NCI-H1930 (cell line): ENCODE results near the gene FGF22.
"Not testable (repeated sequence)": the region's sequence is repeated elsewhere in the genome, so short reads cannot be mapped to it uniquely, and the experiment has no call there.

Source experiments
- DNase-seq, 2 experiments: peaks; one replicate each; lab custom pipeline; 2025; lab: John Stamatoyannopoulos, UW

Gene FGF22

DNA sequence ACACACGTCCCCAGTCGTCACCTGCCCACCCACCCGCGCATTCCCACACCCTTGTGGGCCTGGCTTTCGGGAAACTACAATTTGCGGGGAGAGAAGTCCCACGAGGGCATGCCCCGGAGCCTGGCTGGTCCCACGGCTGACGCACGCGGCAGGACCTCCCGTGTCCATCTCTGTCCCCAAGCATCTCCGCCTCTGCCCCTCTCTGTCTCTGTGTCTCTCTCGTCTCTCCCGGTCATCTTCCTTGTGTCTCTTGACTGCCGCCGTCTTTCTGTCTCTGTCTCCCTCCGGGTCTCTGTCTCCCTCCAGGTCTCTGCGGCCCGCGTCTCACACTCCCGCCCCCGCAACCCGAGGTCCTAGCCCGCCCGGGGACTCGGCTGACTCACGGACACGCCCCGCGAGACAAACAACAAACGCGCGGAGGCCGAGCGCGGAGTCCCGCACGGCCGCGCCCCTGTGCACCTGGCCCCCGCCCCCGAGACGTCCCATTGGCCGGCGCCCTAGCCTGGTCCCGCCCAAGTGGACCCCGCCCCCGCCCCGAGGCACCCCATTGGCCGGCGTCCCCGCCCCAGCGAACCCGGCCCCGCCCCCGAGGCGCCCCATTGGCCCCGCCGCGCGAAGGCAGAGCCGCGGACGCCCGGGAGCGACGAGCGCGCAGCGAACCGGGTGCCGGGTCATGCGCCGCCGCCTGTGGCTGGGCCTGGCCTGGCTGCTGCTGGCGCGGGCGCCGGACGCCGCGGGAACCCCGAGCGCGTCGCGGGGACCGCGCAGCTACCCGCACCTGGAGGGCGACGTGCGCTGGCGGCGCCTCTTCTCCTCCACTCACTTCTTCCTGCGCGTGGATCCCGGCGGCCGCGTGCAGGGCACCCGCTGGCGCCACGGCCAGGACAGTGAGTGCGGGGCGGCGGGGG is at the start of gene FGF22:
TSS of gene FGF22 (plus strand) at position 627 of the 908 bp plus-strand sequence. CDS start at position 674, 47 bp downstream.
- DNase-seq: peak; percentile 75 to 84

DNA sequence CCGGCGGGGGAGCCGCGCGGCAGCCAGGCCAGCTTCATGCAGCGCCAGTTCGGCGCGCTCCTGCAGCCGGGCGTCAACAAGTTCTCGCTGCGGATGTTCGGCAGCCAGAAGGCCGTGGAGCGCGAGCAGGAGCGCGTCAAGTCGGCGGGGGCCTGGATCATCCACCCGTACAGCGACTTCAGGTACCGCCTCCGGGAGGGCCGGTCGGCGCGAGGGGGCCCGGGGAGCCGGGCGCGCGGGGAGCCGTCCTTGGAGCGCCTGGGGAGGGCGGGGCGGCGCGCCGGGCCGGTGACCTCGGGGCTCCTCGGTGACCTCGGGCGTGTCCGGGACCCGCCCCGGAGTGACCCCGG is 49.3 kb upstream of the FGF22 start:
- DNase-seq: no peak

DNA sequence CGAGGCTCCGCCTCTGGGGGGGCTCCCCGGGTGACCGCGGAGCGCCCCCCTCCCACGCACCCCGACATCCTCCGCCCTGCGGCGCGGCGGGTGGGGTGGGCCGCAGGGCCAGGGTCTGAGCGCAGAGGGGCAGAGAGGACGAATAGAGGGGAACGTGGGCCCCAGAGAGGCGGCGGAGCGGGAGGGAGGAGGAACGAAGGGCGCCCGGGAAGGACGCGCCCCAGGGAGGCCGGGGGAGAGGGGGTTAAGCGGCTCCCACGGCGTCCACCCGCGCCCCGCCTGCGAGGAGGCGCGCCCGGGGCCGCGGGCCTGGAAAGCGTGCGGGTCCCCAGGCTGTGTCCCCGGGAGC is 49.0 kb upstream of the FGF22 start:
- DNase-seq: no peak

DNA sequence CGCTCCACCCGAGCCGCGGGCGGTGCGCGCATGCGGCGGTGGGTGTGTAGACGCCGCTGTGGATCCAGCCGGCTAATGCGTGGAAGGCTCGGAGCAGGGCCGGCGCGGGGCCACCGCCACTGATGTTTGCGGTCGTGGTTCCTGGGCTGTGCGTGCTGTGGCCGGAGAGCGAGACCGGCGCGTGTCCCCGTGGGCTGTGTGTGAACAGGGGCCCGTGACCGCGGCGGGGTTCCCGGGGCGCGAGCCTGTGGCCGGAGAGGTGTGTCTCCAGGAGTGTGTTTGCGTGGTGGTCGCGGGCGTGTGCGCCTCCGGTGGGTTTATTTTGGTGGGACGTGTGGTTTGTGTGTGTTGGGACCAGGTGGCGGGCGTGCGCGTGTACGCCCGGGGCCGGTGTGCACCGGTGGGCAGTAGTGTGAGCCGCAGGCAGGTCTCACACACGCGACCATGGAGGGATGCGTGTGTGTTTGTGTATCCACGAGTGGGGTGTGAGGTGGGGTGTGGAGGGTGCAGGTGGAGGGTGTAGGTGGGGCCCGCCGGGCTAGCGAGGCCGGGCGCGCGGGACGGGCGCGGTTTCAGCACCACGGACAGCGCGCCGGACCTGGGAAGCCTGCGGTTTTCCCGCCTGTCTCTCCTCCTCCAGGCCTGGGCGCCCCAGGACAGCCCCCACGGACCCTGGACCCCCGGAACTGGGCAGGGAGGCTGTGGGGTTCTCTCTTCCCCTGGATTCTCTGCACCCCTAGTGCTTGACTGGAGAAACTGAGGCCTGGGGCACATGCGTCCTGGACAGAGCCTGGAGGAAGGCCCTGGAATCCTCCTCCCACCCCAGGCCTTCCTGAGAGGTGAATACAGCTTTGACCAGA is 48.4 kb upstream of the FGF22 start:
- no peak for DNase-seq

- DNase-seq: no peak
Observed at GRCh38 chr19:592101-592500, 47.6 kb upstream of the FGF22 start.

DNA sequence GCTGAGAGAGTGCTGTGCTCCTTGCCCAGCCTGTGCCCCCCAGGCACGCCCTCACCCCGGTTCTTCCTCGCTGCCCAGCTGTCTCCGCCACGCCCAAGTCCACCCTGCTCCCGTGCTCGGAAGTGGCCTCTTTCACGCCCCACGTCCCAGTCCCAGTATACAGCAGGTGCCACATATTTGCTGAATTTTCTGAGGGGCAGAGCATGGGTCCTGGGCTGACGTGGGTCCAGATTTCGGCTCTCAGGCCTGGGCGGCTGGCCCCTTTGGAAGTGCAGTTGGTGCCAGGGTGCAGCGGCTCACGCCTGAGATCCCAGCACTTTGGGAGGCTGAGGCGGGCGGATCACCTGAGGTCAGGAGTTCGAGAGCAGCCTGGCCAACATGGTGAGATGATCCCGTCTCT is 46.6 kb upstream of the FGF22 start:
- no peak for DNase-seq

GRCh38 chr19:593505-593904 is 46.2 kb upstream of the FGF22 start:
- no peak for DNase-seq

DNA sequence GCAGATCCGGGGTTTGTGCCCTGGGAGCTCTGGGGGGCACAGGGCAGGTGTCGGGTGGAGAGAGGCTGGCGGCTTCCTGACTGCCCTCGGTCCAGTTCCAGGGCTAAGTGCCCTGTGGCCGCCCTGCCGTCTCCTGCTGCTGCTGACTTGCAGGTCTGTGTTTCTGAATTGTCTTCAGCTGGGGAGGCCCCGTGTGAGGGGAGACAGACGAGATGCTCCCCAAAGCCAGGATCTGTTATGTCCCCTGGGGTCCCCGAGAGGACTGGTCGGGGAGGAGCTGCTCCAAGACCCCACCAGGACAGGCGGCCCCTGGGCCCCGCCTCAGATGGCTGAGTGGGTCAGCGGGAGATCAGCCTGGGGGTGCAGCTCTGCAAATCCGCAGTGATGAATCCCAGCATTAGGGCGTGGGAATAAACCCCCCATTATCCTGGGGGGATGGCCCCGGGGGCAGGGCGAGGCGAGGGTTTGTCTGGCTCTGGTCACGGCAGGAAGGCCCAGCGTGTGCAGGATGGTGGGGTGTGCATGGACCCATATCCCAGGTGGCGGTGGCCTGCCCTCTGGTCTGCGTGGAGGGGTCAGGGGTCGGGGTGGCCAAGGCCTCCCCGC is 45.3 kb upstream of the FGF22 start:
- DNase-seq: no peak

DNA sequence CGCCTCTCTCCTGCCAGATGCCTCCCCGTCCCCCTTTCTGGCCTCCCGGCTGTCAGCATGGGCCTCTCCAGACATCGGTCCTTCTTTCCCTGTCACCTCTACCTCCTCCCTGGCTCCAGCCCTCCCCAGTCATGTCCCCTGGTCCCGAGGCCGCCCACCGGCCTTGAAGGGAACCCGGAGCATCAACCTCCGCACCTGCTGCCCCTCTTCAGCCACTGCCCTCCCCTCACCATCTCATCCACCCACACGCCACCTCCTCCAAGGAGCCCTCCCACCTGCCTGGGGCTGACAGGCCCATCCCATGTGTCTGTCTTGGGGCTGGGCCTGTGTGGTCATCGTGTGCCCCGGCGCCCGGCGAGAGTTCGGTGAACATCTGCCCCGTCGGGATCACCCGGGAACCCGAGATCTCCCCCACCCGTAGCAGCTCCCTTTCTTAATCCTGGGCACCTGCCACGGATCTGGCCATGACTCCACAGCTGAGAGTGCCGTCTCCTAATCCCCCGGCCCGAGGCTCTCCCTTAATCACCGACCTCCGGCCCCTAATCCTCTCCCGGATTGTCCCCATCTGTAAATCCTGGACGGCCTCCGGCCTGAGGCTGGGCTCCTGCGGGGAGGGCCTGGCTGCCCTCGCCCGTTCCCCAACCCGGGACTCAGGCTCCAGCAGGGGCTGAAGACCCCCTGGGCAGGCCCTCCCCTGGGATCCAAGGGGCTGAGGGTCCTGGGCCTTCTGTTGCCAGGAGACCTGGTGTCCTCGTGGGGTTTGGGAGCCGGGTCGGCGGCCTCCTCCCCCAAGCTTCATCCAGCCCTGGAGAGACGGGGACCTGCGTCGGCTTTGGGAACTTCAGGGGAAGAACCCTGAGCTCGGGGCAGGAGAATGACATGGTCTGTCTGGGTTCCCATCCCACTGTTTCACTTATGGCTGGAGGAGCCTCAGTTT is 44.1 kb upstream of the FGF22 start:
- DNase-seq: no peak

DNA sequence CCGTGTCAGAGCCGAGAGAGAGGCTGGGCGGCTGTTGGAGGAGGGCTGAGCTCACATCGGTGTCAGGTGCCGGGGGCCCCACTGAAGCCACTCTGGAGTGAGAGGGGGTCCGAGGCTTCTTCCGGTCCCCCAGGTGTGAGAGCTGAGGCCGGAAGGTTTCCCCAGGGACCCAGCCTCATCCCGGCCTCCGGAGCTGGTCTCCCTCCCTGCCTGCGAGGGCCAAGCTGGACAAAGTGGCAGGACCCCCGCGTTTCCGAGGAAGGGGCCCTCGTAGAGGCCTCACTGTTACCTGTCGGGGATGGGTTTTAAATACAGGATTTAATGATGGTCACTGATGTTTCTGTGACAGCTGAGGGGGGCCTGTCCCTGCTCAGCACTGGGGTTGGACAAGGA is 43.4 kb upstream of the FGF22 start:
- no peak for DNase-seq

- DNase-seq: no peak
Observed at GRCh38 chr19:597406-598315, 42.0 kb upstream of the FGF22 start.

GRCh38 chr19:601310-601709 is 38.4 kb upstream of the FGF22 start:
- DNase-seq: no peak

DNA sequence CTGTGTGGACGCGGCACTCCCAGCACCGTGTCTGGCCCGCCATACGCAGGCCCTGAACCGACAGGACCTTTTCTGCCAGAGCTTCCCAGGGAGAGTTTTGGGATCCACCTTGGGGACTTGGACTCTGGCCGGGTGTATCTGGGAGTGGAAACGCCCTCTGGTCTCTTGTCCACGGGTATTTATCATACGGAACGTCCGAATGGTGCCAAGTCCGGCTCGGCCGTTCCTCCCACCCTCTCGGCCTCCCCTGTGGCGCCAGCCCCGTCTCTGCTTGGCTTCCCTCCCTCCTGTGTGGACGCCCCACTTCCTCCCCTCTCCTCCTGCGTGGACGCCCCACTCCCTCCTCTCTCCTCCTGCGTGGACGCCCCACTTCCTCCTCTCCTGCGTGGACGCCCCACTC is 37.9 kb upstream of the FGF22 start:
- DNase-seq: no peak

GRCh38 chr19:602391-603301 is 37.0 kb upstream of the FGF22 start:
- DNase-seq: no peak

DNA sequence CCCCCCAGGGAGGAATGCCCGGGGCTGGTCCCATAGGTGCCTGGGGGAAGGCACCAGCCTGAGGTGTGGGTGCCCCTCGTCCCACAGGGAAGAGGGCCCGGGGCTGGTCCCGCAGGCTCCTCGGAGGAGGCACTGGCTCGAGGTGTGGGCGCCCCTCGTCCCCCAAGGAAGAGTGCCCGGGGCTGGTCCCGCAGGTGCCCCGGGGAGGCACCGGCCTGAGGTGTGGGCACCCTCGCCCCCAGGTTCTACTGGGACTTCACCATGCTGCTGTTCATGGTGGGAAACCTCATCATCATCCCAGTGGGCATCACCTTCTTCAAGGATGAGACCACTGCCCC is 36.4 kb upstream of the FGF22 start:
- DNase-seq: not testable (repeated sequence)

DNA sequence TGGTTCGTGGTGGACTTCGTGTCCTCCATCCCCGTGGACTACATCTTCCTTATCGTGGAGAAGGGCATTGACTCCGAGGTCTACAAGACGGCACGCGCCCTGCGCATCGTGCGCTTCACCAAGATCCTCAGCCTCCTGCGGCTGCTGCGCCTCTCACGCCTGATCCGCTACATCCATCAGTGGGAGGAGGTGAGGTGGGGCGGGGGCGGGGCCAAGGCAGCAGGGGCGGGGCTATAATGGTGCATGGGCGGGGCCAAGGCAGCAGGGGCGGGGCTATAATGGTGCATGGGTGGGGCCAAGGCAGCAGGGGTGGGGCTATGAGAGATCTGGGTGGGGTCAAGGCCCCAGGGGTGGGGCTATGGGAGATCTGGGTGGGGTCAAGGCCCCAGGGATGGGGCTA is 35.9 kb upstream of the FGF22 start:
- not testable (repeated sequence) for DNase-seq

DNA sequence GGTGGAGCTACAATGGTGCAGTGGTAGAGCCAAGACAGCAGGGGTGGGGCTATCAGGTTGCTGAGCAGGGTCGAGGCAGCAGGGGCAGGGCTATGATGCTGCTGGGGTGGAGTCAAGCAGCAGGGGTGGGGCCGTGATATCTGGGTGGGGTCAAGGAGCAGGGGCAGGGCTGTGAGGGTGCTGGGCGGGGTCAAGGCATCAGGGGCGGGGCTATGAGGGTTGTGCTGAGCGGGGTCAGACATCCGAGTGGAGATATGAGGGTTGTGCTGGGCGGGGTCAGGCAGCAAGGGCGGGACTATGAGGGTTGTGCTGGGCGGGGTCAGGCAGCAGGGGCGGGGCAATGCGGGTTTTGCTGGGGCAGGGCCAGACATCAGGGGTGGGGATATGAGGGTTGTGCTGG is 35.3 kb upstream of the FGF22 start:
- DNase-seq: no peak

GRCh38 chr19:605061-605971 is 34.4 kb upstream of the FGF22 start:
- DNase-seq: peak; percentile 66 to 84
